Activated T-cell treated with anti-CD3 and anti-CD28 coated beads for 1 hour (primary cell): Measurements from ENCODE around the gene NSL1.

Source experiments
- DNase-seq: peaks from one replicate; pipeline ENCODE4 v3.0.0-alpha.2; 2020; ENCODE audit warnings: low read depth

NSL1 gene

GRCh38 chr1:212703991-212704564 is 87.5 kb downstream of the NSL1 start:
- no peak for DNase-seq

- no peak for DNase-seq
Measured at GRCh38 chr1:212702672-212703071, 88.9 kb downstream of the NSL1 start.

GRCh38 chr1:212701910-212702309 is 89.7 kb downstream of the NSL1 start:
- DNase-seq, result no peak

GRCh38 chr1:212700892-212701819 is 90.4 kb downstream of the NSL1 start:
- no peak for DNase-seq

- DNase-seq, result peak; percentile 19
Measured at GRCh38 chr1:212700223-212700891, 91.2 kb downstream of the NSL1 start.

- peak; percentile 26 for DNase-seq
Measured at GRCh38 chr1:212699625-212700222, 91.9 kb downstream of the NSL1 start, which contains the start of gene BATF3. TSS of gene BATF3 (minus strand) at chr1:212699840. CDS start at chr1:212699762, 78 bp downstream.

GRCh38 chr1:212699104-212699624 is 92.4 kb downstream of the NSL1 start:
- DNase-seq, result peak; percentile 24

GRCh38 chr1:212698467-212699103 is 93.0 kb downstream of the NSL1 start:
- no peak for DNase-seq

GRCh38 chr1:212696721-212697331 is 94.8 kb downstream of the NSL1 start:
- no peak for DNase-seq

GRCh38 chr1:212692774-212693644 is 98.6 kb downstream of the NSL1 start:
- no peak for DNase-seq

GRCh38 chr1:212691561-212692071 is 100.0 kb downstream of the NSL1 start:
- DNase-seq, result no peak

GRCh38 chr1:212690816-212691403 is 100.7 kb downstream of the NSL1 start:
- DNase-seq, result no peak

GRCh38 chr1:212689758-212690529 is 101.6 kb downstream of the NSL1 start:
- no peak for DNase-seq

- no peak for DNase-seq
Measured at GRCh38 chr1:212689196-212689725, 102.3 kb downstream of the NSL1 start.

- no peak for DNase-seq
Measured at GRCh38 chr1:212688341-212689047, 103.1 kb downstream of the NSL1 start.

- DNase-seq, result no peak
Measured at GRCh38 chr1:212687811-212688210, 103.8 kb downstream of the NSL1 start.

- DNase-seq, result no peak
Measured at GRCh38 chr1:212686591-212686990, 105.0 kb downstream of the NSL1 start.

GRCh38 chr1:212686069-212686468 is 105.5 kb downstream of the NSL1 start:
- DNase-seq, result no peak
